HepG2 (cell line): ENCODE results near the gene SND1.

ENCODE experiments used
- HCFC1 ChIP-seq: fragments of 150-350 bp; IDR thresholded peaks from 2 replicates; pipeline ENCODE4 v1.6.1; 2014; ENCODE audit warnings: low read depth, low read length
- KAT7 ChIP-seq: IDR thresholded peaks from 2 replicates; pipeline ENCODE4 v1.6.1; 2018; ENCODE audit warnings: borderline replicate concordance, missing compliant biosample characterization
- RAD51 ChIP-seq: fragments of 450-650 bp; IDR thresholded peaks from 2 replicates; pipeline ENCODE4 v1.6.1; 2016; ENCODE audit warnings: borderline replicate concordance

- TF ChIP-seq HCFC1 (no peak), KAT7 (CRISPR knock-in tag) (no peak), RAD51 (no peak)
Measured at GRCh38 chr7:127751490-127752448, 99.8 kb downstream of the SND1 start.
